ENCODE results near the gene PFKFB4.

DNA sequence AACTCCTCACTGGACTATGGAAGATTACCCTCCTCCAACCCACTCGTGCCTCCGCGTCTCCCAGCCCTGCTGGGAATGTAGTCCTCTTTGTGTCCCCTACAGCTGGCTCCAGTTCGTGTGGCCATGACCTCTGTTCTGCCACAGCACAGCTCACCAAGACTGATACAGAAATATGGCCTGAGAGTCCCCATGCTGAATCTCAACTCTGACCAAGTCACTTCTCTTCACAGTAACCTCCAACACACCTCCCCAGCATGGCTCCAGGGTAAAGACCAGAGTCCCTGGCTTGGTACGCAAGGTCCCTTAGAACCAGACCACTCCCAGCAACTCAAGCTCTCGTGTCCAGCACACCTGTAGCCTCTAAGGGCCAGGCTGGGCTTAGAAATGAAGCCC, 40.8 kb upstream of the PFKFB4 start:
- TF ChIP-seq CHD1 (IDR thresholded peaks at IDR 0.05; ENCODE audit: low read depth, low read length) (no peak), POLR2AphosphoS5 (IDR thresholded peaks at IDR 0.05; ENCODE audit: low read length) (no peak), TAF1 (IDR thresholded peaks at IDR 0.05; ENCODE audit: borderline replicate concordance, low read depth, low read length) (no peak), HDGF (IDR thresholded peaks at IDR 0.05) (no peak), ASH2L (IDR thresholded peaks at IDR 0.05; ENCODE audit: borderline replicate concordance, low read depth) (no peak), CBFB (IDR thresholded peaks at IDR 0.05; ENCODE audit: low read depth) (no peak)
- TF ChIP-seq, protein P1, sequence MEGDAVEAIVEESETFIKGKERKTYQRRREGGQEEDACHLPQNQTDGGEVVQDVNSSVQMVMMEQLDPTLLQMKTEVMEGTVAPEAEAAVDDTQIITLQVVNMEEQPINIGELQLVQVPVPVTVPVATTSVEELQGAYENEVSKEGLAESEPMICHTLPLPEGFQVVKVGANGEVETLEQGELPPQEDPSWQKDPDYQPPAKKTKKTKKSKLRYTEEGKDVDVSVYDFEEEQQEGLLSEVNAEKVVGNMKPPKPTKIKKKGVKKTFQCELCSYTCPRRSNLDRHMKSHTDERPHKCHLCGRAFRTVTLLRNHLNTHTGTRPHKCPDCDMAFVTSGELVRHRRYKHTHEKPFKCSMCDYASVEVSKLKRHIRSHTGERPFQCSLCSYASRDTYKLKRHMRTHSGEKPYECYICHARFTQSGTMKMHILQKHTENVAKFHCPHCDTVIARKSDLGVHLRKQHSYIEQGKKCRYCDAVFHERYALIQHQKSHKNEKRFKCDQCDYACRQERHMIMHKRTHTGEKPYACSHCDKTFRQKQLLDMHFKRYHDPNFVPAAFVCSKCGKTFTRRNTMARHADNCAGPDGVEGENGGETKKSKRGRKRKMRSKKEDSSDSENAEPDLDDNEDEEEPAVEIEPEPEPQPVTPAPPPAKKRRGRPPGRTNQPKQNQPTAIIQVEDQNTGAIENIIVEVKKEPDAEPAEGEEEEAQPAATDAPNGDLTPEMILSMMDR (IDR thresholded peaks at IDR 0.05 in 2 of 3, conservative IDR thresholded peaks at IDR 0.05 in 1 of 3; ENCODE audit: control insufficient read depth in 2 of 3, extremely low read depth in 1 of 3, insufficient read depth in 1 of 3, low read depth in 3 of 3, low read length in 3 of 3) = no peak
- TF ChIP-seq, protein P2, sequence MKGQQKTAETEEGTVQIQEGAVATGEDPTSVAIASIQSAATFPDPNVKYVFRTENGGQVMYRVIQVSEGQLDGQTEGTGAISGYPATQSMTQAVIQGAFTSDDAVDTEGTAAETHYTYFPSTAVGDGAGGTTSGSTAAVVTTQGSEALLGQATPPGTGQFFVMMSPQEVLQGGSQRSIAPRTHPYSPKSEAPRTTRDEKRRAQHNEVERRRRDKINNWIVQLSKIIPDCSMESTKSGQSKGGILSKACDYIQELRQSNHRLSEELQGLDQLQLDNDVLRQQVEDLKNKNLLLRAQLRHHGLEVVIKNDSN (IDR thresholded peaks at IDR 0.05; ENCODE audit: borderline replicate concordance, extremely low read length, insufficient read depth, low read depth, low read length) = no peak
- TF ChIP-seq, protein P3, sequence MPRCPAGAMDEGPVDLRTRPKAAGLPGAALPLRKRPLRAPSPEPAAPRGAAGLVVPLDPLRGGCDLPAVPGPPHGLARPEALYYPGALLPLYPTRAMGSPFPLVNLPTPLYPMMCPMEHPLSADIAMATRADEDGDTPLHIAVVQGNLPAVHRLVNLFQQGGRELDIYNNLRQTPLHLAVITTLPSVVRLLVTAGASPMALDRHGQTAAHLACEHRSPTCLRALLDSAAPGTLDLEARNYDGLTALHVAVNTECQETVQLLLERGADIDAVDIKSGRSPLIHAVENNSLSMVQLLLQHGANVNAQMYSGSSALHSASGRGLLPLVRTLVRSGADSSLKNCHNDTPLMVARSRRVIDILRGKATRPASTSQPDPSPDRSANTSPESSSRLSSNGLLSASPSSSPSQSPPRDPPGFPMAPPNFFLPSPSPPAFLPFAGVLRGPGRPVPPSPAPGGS (IDR thresholded peaks at IDR 0.05; ENCODE audit: borderline replicate concordance, insufficient read depth, low read depth, low read length, poor library complexity, severe bottlenecking) = no peak
